Right lobe of liver (tissue), 6 donors: ENCODE data around the gene MYO1C. TPM values are rescaled to one million over a fixed set of nuclear protein-coding genes. Genes with fewer than 3 reads are reported as not detected.
A peak's percentile ranks its signal among the peaks of the same experiment; 100 is the strongest.

Experiments
- ATAC-seq, 4 donors: fragments of 200-7000 bp; cut with Tn5 transposase; one replicate each; pipeline ENCODE4 v1.9.1; 2020; ENCODE audit warnings: mild to moderate bottlenecking in 4 of 4, moderate library complexity in 4 of 4
- DNase-seq, 3 donors: peaks; one replicate each; pipeline ENCODE4 v3.0.0-alpha.2; 2020
- H3K27ac ChIP-seq, 3 donors: fragments of 200-600 bp; one replicate each; pipeline ENCODE4 v1.8.0; 2022
- H3K27me3 ChIP-seq, 2 donors: fragments of 200-600 bp; one replicate each; pipeline ENCODE4 v1.8.0; 2022
- H3K36me3 ChIP-seq, 4 donors: fragments of 200-600 bp; sonication (generic) in 1 of 4; one replicate each; pipeline versions ENCODE4 v1.5.1 to v1.8.0; 2017 to 2022; ENCODE audit warnings: control low read depth in 1 of 4
- H3K4me1 ChIP-seq, 4 donors: fragments of 200-600 bp; sonication (generic) in 1 of 4; one replicate each; pipeline versions ENCODE4 v1.5.1 to v1.8.0; 2017 to 2022; ENCODE audit warnings: control low read depth in 1 of 4
- H3K4me3 ChIP-seq, 3 donors: fragments of 200-600 bp; one replicate each; pipeline ENCODE4 v1.8.0; 2022
- H3K9me3 ChIP-seq, 4 donors: fragments of 200-600 bp; sonication (generic) in 1 of 4; one replicate each; pipeline versions ENCODE4 v1.5.1 to v1.8.0; 2017 to 2022; ENCODE audit warnings: control low read depth in 1 of 4
- CTCF ChIP-seq, 4 donors: fragments of 200-600 bp in 3 of 4; fragments of 450-650 bp in 1 of 4; IDR thresholded peaks; one replicate each; pipeline versions ENCODE4 v1.5.1 to v1.8.0; 2016 to 2022; ENCODE audit warnings: antibody characterized with exemption in 4 of 4, mild to moderate bottlenecking in 2 of 4
- POLR2A ChIP-seq: fragments of 450-650 bp; IDR thresholded peaks from one replicate; pipeline ENCODE4 v1.6.1; 2017; ENCODE audit warnings: antibody characterized with exemption, mild to moderate bottlenecking
- WGBS: methylation state at CpG from one replicate; pipeline ENCODE4 v1.1.6; 2018; ENCODE audit warnings: low coverage, low lambda C conversion rate; ENCODE audit not compliant: insufficient coverage; ENCODE audit errors: missing lambda C conversion rate; 5-methylcytosine and 5-hydroxymethylcytosine counted together
- intact Hi-C, 2 donors: fragments of 100-400 bp; cut with DNase I; formaldehyde crosslinking; loops; one replicate each; pipeline versions ENCODE4 v1.11.2 to v1.14.1; 2022
- total RNA-seq, 6 experiments: library from RNA; depleted of rRNA in 2 of 6; stranded (reverse); fragments of >200 nt in 2 of 6; fragmentation: NEBNext Ultra II Directional in 3 of 6; extraction: Animal tissue kit (Norgen Biotek cat#: 25700) in 3 of 6; gene quantifications; one replicate each; pipeline versions ENCODE4 v1.1.0 to v1.2.4, GENCODE V29; 2016 to 2023
- donor health status: DM: no; HTN: yes; CAD: no.
- donor health status: DM: no; HTN: no; CAD: no.
- donor health status: DM: no; HTN: no; CAD: no.
- donor health status: DM: no; HTN: yes; CAD: no.
- donor health status: DM: no; HTN: yes; CAD: no.

MYO1C gene
- total RNA-seq, 6 experiments from 2014 or later, result 56.6 to 94.7 (median 68.3) TPM

- TF ChIP-seq CTCF (IDR thresholded peaks at IDR 0.05) (no peak), POLR2A (no peak)
- intact Hi-C loops, result no loop called here
- Histone ChIP-seq H3K27me3 (no peaks in the 10 kb centered on the region), H3K27ac (no peak overlapping the region), H3K4me3 (no peak overlapping the region), H3K36me3 (peaks cover 0 to 30% (median 10%) of the 10 kb centered on the region in 4 donors), H3K4me1 (peaks cover 0 to 6% (median 0%) of the 10 kb centered on the region in 4 donors), H3K9me3 (no peaks in the 10 kb centered on the region)
- 59% methylated on average over 9 of the region's 20 CpGs for WGBS
- no peak for DNase-seq
- peak in 1 of 4 donors; percentile 32 for ATAC-seq
Observed at GRCh38 chr17:1482680-1483079, 9.8 kb downstream of the MYO1C start.

GRCh38 chr17:1481736-1482135, 10.8 kb downstream of the MYO1C start:
- Histone ChIP-seq H3K27me3 (no peaks in the 10 kb centered on the region), H3K27ac (no peak overlapping the region), H3K4me3 (no peak overlapping the region), H3K36me3 (peaks cover 0 to 36% (median 10%) of the 10 kb centered on the region in 4 donors), H3K9me3 (no peaks in the 10 kb centered on the region), H3K4me1 (peaks cover 0 to 6% (median 0%) of the 10 kb centered on the region in 4 donors)
- intact Hi-C loops, result no loop called here
- TF ChIP-seq POLR2A (no peak), CTCF (IDR thresholded peaks at IDR 0.05) (no peak)
- 36% methylated on average over 11 of the region's 11 CpGs for WGBS
- no peak for DNase-seq
- no peak for ATAC-seq

GRCh38 chr17:1480747-1481465, 11.6 kb downstream of the MYO1C start:
- 76% methylated on average over 4 of the region's 18 CpGs for WGBS
- Histone ChIP-seq H3K9me3 (no peaks in the 10 kb centered on the region), H3K36me3 (peaks cover 0 to 44% (median 13%) of the 10 kb centered on the region in 4 donors), H3K4me3 (no peak overlapping the region), H3K27me3 (no peaks in the 10 kb centered on the region), H3K27ac (no peak overlapping the region), H3K4me1 (peaks cover 0 to 6% (median 0%) of the 10 kb centered on the region in 4 donors)
- intact Hi-C loops, result no loop called here
- DNase-seq (no peak), ATAC-seq (no peak)
- TF ChIP-seq POLR2A (no peak), CTCF (IDR thresholded peaks at IDR 0.05) (no peak)

- TF ChIP-seq CTCF (IDR thresholded peaks at IDR 0.05), result no peak
- TF ChIP-seq POLR2A, result no peak
- Histone ChIP-seq H3K27me3 (no peaks in the 10 kb centered on the region), H3K4me3 (no peak overlapping the region), H3K27ac (no peak overlapping the region), H3K4me1 (no peaks in the 10 kb centered on the region), H3K9me3 (no peaks in the 10 kb centered on the region), H3K36me3 (peaks cover 0 to 53% (median 16%) of the 10 kb centered on the region in 4 donors)
- intact Hi-C loops, result no loop called here
- DNase-seq, result peak in 1 of 3 donors; percentile 40
- WGBS, result 88% methylated on average over 13 of the region's 26 CpGs
- no peak for ATAC-seq
Observed at GRCh38 chr17:1478418-1478817, 14.1 kb downstream of the MYO1C start.
